Measurements from ENCODE around the gene FOXJ3.
"Not testable (repeated sequence)": the region's sequence is repeated elsewhere in the genome, so short reads cannot be mapped to it uniquely, and the experiment has no call there.

FOXJ3 gene

GRCh38 chr1:42239555-42239954 lies 95.5 kb downstream of the FOXJ3 start:
- FAIRE-seq: no peak

- no peak for FAIRE-seq
Measured at GRCh38 chr1:42239041-42239440, 96.0 kb downstream of the FOXJ3 start.

GRCh38 chr1:42231253-42231652 lies 103.8 kb downstream of the FOXJ3 start:
- no peak for FAIRE-seq

GRCh38 chr1:42228938-42229337 lies 106.1 kb downstream of the FOXJ3 start:
- FAIRE-seq: no peak

GRCh38 chr1:42223036-42223435 lies 112.0 kb downstream of the FOXJ3 start:
- no peak for FAIRE-seq

GRCh38 chr1:42221952-42222606 lies 113.0 kb downstream of the FOXJ3 start:
- FAIRE-seq: no peak

GRCh38 chr1:42221456-42221855 lies 113.6 kb downstream of the FOXJ3 start:
- no peak for FAIRE-seq

- FAIRE-seq: no peak
Measured at GRCh38 chr1:42219627-42220026, 115.4 kb downstream of the FOXJ3 start.

GRCh38 chr1:42214447-42214871 lies 120.6 kb downstream of the FOXJ3 start:
- FAIRE-seq: no peak

- no peak for FAIRE-seq
Measured at GRCh38 chr1:42211224-42211623, 123.8 kb downstream of the FOXJ3 start.

GRCh38 chr1:42210421-42211133 lies 124.5 kb downstream of the FOXJ3 start:
- no peak for FAIRE-seq

GRCh38 chr1:42209526-42210251 lies 125.3 kb downstream of the FOXJ3 start:
- no peak for FAIRE-seq

GRCh38 chr1:42206930-42207329 lies 128.1 kb downstream of the FOXJ3 start:
- not testable (repeated sequence) for FAIRE-seq

- FAIRE-seq: no peak
Measured at GRCh38 chr1:42206164-42206563, 128.9 kb downstream of the FOXJ3 start.

- no peak for FAIRE-seq
Measured at GRCh38 chr1:42201986-42202385, 133.0 kb downstream of the FOXJ3 start.

GRCh38 chr1:42198251-42198650 lies 136.8 kb downstream of the FOXJ3 start:
- FAIRE-seq: no peak

GRCh38 chr1:42195841-42196240 lies 139.2 kb downstream of the FOXJ3 start:
- FAIRE-seq: no peak

- FAIRE-seq: no peak
Measured at GRCh38 chr1:42192106-42192505, 142.9 kb downstream of the FOXJ3 start.

GRCh38 chr1:42191319-42191718 lies 143.7 kb downstream of the FOXJ3 start:
- FAIRE-seq: no peak

GRCh38 chr1:42189931-42190853 lies 144.8 kb downstream of the FOXJ3 start:
- FAIRE-seq: no peak

GRCh38 chr1:42186152-42186551 lies 148.9 kb downstream of the FOXJ3 start:
- no peak for FAIRE-seq

GRCh38 chr1:42184616-42185015 lies 150.4 kb downstream of the FOXJ3 start:
- no peak for FAIRE-seq

- no peak for FAIRE-seq
Measured at GRCh38 chr1:42183957-42184268, 151.1 kb downstream of the FOXJ3 start.

Data from A204.1 (cell line).